GM23248 (cell line): ENCODE measurements around the gene FOSL2.

Experiments
- EZH2 ChIP-seq: fragments of 200-600 bp; sonication (generic); IDR thresholded peaks from 2 replicates; pipeline ENCODE4 v1.6.1; 2018; ENCODE audit warnings: antibody characterized with exemption, mild to moderate bottlenecking; ENCODE audit not compliant: insufficient read depth, poor library complexity, severe bottlenecking
- EZH2phosphoT487 ChIP-seq: fragments of 200-600 bp; sonication (generic); IDR thresholded peaks from 2 replicates; pipeline ENCODE4 v1.6.1; 2018; ENCODE audit warnings: antibody characterized with exemption, moderate library complexity, mild to moderate bottlenecking, low read depth; ENCODE audit not compliant: insufficient read depth

- no peak for TF ChIP-seq EZH2phosphoT487
- TF ChIP-seq EZH2 = no peak
These were observed 8.3 kb downstream of the FOSL2 start for GRCh38 chr2:28400921-28401320.
